HUDEP-2 (cell line): ENCODE data around the gene ZNF69.
"Not testable (repeated sequence)": the region's sequence is repeated elsewhere in the genome, so short reads cannot be mapped to it uniquely, and the experiment has no call there.

Experiments
- DNase-seq, 76 experiments: peaks; one replicate each; lab custom pipeline; 2025; ENCODE audit not compliant: unreplicated experiment in 76 of 76; lab: John Stamatoyannopoulos, UW

ZNF69 gene

DNA sequence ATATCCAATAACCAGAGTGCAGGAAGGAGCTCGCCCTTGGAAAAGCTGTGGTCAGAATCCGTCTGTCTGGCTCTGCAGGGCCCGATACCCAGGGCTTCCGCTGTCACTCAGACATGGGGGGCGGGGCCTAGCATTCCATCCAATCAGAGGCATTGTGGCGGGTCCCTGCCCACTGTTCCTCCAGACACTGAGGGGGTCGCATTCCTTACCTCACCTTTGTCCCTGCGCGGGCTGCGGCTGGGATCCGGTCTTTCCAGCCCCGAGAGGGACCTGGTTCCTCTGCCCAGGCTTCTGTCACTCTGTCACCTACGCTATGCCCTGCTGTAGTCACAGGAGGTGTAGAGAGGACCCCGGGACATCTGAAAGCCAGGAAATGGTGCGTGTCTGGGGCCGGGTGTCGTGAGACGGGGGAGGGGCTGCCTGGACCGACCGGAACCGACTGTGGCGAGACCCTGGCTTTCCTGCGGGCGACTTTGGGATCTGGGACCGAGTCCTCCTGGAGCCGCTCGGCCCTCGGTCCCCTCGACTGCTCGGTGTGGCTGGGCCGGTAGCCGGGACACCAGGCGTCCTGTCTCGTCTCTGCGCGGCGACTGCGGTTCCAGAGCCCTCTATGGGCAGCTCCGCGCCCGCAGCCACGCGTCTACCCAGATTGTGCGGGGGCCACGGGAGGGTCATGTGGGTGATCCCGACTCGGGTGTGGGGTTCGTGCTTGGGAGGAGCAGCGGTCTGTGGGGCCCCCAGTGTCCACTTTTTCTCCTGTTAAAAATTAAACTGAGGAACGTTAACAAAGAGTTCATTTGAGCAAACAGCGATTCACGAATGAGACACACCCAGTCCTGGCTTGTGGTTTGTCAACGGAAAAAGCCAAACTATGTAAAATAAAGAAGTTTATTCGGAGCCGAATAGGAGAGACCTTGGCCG, at the start of gene ZNF69:
ZNF69 (plus strand) TSS at position 172 of the 921 bp plus-strand sequence; CDS start at position 314, 142 bp downstream.
- DNase-seq = peak in 13 of 76 experiments; percentile 3 to 30 (median 10)

- DNase-seq = peak in 16 of 76 experiments; percentile 3 to 57 (median 28)
These were observed 43.9 kb upstream of the ZNF69 start for GRCh38 chr19:11843722-11844121.

- DNase-seq = not testable (repeated sequence)
These were observed 40.0 kb upstream of the ZNF69 start for GRCh38 chr19:11847615-11848014.

DNA sequence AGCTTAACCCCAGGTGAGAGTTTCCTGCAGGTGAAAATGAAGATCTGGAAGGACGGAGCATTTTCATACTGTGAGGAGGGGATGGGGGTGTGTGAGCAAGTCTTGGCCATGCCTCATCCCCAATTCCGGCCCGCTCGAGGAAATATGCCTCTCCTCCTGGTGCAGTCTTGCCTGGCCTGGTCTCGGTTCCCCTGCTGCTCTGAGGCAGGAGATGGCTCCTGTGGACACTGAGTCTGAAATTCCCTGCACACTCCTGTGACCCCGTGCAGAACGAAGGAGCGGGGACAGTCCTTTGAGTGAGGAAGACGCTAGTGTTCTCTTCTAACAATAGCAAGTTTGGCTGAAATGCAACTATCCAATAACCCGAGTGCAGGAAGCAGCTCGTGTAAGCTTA, 39.4 kb upstream of the ZNF69 start:
- DNase-seq = no peak

DNA sequence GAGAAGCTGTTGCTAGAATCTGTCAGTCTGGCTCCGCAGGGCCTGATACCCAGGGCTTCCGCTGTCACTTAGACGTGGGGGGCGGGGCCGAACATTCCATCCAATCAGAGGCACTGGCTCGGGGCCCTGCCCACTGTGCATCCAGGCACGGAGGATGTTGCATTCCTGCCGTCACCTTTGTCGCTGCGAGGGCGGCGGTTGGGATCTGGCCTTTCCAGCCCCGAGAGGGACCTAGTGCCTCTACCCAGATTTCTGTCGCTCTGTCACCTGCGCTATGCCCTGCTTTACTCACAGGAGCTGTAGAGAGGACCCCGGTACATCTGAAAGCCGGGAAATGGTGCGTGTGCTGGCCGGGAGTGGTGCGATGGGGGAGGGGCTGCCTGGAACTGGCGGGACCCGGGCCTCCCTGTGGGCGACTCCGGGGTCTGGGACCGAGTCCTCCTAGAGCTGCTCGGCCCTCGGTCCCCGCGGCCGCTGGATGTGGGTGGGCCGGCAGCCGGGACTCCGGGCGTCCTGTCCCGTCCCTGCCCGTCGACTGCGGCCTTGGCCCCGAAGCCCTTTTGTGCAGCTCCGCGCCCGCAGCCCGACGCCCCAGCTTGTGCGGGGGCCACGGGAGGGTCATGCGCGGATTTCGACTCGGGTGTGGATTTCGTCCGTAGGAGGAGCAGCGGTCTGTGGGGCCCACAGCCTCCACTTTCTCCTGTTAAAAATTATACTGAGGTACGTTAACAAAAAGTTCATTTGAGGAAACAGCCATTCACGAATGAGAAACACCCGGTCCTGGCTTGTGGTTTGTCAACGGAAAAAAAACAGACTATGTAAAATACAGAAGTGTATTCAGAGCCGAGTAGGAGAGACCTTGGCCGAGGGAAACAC, 38.8 kb upstream of the ZNF69 start, which contains the start of gene ZNF439:
ZNF439 (plus strand) TSS at position 133 of the 876 bp plus-strand sequence; CDS start at position 275, 142 bp downstream.
- no peak for DNase-seq

DNA sequence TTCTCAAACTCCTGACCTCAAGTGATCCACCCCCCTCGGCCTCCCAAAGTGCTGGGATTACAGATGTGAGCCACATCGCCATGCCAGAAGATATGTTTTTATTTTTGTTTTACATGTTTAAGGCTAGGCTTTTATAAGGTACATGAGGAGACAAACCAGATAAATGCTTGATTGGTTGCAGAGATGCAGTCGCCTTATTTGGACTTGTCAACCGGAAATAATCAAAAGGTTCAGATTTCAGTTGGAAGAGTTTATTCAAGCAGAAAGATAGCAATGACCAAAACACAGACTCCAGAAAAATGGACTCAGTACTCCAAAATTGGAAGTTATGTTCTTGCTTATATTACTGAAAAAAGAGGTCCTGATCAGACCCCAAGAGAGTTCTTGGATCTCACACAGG, 37.3 kb upstream of the ZNF69 start:
- not testable (repeated sequence) for DNase-seq

- DNase-seq = no peak
These were observed 34.2 kb upstream of the ZNF69 start for GRCh38 chr19:11853358-11853757.

DNA sequence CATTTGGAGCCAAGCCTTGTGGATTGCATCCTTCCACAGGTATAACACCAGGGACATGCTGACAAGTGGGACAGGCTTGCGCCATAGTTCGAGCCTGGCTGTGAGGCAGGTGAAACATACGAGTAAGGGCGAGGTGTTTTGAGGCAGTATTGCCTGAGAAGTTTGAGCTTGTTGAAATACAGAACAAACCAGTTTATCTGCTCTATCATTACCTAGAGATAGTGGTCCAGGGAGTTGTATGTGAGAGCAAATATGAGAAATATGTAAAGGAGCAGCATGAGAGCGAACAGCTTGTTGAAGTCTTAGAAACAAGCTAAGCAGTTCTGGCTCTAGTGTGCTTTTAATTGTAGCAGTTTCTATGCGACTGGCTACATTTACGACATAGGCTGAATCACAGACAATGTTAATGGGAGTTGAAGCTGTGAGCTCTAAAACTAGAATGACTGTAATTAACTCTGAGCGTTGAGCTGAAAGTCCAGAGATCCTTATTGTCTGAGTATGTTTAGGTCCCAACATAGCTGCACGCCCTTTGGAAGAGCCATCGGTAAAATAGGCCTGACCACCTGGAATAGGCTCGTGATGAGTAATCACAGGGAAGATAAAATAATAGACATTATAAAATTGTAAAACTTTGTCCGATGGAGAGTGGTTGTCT, 30.9 kb upstream of the ZNF69 start:
- no peak for DNase-seq

- DNase-seq = no peak
These were observed 26.9 kb upstream of the ZNF69 start for GRCh38 chr19:11860721-11861120.

DNA sequence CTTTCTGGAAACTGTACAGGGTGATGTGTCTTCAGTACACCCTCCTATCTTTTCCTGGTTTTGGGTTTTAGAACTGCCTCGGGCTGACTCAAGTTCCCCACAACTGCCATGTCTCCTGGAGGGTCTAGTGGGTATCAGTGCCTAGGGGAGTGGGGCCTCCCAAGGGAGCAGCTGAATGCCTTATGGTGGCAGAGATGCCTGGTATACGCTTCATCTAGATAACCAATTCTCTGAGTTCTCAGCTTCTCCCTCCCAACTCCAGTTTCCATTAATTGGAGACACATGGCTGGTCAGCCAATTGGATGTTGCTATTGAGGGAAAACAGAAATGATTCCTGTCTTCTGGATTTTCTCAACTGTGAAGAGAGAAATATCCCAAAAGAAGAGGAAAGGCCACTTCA, 26.3 kb upstream of the ZNF69 start:
- peak in 1 of 76 experiments; percentile 12 for DNase-seq

- DNase-seq = not testable (repeated sequence)
These were observed 19.8 kb upstream of the ZNF69 start for GRCh38 chr19:11867766-11868165.

GRCh38 chr19:11868188-11868587, 19.4 kb upstream of the ZNF69 start:
- DNase-seq = no peak

DNA sequence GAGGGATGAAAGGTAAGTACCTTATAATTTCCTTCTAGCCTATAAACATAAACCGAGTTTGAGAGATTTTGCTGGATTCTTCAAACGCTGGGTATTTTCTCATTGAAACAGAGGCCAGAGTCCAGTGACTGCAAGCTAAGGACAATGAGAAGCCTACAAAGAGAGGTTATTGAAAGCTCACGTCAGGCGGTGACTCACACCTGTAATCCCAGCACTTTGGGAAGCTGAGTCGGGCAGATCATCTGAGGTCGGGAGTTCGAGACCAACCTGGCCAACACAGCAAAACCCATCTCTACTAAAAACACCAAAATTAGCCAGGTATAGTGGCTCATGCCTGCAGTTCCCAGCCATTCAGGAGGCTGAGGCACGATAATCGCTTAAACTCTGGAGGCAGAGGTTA, 15.0 kb upstream of the ZNF69 start:
- DNase-seq = no peak

DNA sequence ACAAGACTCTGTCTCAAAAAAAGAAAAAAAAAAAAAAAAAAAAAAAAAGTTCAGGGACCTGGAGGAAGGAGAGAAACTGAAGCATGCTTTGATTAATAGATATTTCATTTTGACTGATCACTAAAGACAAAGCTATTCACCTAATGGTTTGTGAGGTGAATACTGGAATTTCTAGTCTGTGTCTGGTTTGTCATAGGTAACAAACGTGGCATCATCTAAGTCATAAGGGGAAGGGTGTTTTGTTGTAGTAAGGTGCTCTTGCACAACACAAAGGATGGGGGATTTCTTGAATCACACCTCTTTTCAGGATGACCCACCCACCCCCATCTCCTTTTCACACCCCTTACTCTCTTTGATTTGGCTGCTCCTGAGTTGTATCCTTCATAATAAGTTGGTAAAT, 13.8 kb upstream of the ZNF69 start:
- DNase-seq = no peak

GRCh38 chr19:11879687-11880266, 7.8 kb upstream of the ZNF69 start:
- DNase-seq = peak in 5 of 76 experiments; percentile 3 to 21 (median 9)

- DNase-seq = no peak
These were observed 7.0 kb upstream of the ZNF69 start for GRCh38 chr19:11880598-11880997.

DNA sequence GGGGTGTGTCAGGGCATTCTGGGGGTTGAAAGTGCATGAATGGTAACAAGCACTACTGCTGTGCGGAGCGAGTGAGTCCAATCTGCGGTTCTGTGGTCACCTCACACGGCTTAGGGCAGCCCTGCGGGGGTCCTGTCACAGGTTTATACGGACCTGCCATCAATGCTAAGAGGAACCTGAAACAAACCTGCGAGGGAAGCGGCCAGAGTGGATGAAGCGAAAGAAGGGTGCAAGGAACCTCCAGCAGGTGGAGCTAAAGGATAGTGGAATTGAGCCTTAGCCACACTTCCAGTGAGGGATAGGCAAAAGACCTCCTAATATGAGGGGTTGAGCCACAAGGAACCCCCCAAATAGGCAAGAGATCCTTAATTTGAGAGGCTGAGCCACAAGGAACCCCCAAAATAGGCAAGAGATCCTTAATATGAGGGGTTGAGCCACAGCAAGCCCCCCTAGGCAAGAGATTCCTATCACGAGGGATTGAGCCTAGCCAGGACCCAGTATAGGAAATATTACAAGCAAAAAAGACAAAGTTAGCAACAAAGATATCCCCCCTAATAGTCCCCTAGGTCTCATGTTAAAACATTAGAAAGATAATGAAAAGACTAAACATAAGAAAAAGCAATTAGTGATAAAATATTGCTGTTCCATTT, 6.3 kb upstream of the ZNF69 start:
- peak in 48 of 76 experiments; percentile 4 to 63 (median 26) for DNase-seq

DNA sequence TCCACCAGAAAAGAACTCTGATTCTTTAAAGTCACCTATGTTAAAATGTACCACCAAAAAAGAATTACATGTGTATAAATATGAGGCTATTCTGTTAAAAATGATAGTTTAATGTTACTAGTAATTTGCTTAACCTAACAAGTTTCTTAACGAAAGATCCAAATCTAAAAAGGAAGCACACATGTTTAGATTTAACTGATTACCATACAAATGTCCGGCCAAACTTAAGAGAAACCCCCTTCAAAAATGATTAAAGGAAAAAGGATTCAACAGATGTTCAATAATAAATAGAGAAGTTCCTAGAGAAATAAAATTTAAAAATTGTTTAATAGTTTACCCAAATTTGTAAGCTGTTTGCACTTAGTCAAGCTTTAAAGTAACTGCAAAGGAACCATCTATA, 5.0 kb upstream of the ZNF69 start:
- no peak for DNase-seq

DNA sequence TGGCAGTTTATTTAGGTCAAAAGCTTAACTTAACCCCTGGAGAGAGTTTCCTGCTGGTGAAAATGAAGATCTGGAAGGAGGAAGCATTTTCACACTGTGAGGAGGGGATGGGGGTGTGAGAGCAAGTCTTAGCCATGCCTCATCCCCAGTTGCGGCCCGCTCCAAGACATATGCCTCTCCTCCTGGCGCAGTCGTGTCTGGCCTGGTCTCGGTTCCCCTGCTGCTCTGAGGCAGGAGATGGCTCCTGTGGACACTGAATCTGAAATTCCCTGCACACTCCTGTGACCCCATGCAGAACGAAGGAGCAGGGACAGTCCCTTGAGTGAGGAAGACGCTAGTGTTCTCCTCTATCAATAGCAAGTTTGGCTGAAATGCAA, 360 bp upstream of the ZNF69 start:
- no peak for DNase-seq

- not testable (repeated sequence) for DNase-seq
These were observed 2.3 kb downstream of the ZNF69 start for GRCh38 chr19:11889901-11890300.
